Left renal pelvis (tissue), 4 donors: ENCODE results near the gene MAPK12. TPM values are rescaled to one million over a fixed set of nuclear protein-coding genes. Genes with fewer than 3 reads are reported as not detected.

Experiments
- DNase-seq, 4 donors: peaks; one replicate each; pipeline ENCODE4 v3.0.0-alpha.2; 2013; ENCODE audit warnings: low read depth in 4 of 4, low spot score in 3 of 4
- polyA plus RNA-seq, 4 donors: library from polyadenylated mRNA; unstranded; fragments of 120-200 nt; gene quantifications; one replicate each; pipeline ENCODE4 v1.2.1, GENCODE V29; 2013; ENCODE audit not compliant: insufficient read length in 4 of 4

The MAPK12 gene
- polyA plus RNA-seq, 4 donors = 9.7 to 17.7 (median 15.6) TPM

- DNase-seq = no peak
These were observed 19.0 kb downstream of the MAPK12 start for GRCh38 chr22:50242406-50242949.

GRCh38 chr22:50238755-50239154 lies 22.7 kb downstream of the MAPK12 start:
- DNase-seq = no peak

- no peak for DNase-seq
These were observed 24.6 kb downstream of the MAPK12 start for GRCh38 chr22:50236731-50237409.

- DNase-seq = no peak
These were observed 28.3 kb downstream of the MAPK12 start for GRCh38 chr22:50233223-50233622.

GRCh38 chr22:50232481-50233151 lies 28.9 kb downstream of the MAPK12 start:
- DNase-seq = no peak

GRCh38 chr22:50229370-50229769 lies 32.1 kb downstream of the MAPK12 start:
- no peak for DNase-seq

- DNase-seq = no peak
These were observed 33.1 kb downstream of the MAPK12 start for GRCh38 chr22:50228366-50228765.

GRCh38 chr22:50227579-50228215 lies 33.8 kb downstream of the MAPK12 start:
- no peak for DNase-seq

- no peak for DNase-seq
These were observed 34.7 kb downstream of the MAPK12 start for GRCh38 chr22:50226875-50227165.

- no peak for DNase-seq
These were observed 35.2 kb downstream of the MAPK12 start for GRCh38 chr22:50226063-50226874.

- DNase-seq = no peak
These were observed 36.1 kb downstream of the MAPK12 start for GRCh38 chr22:50225200-50225969.

GRCh38 chr22:50224071-50224470 lies 37.4 kb downstream of the MAPK12 start:
- no peak for DNase-seq

GRCh38 chr22:50222508-50222907 lies 39.0 kb downstream of the MAPK12 start:
- no peak for DNase-seq

GRCh38 chr22:50221410-50222300 lies 39.8 kb downstream of the MAPK12 start:
- no peak for DNase-seq

GRCh38 chr22:50220603-50221409 lies 40.7 kb downstream of the MAPK12 start:
- DNase-seq = no peak

- DNase-seq = no peak
These were observed 41.5 kb downstream of the MAPK12 start for GRCh38 chr22:50219800-50220602.

GRCh38 chr22:50218996-50219727 lies 42.3 kb downstream of the MAPK12 start:
- DNase-seq = no peak
